ENCODE measurements around the gene TRDMT1. TPM values are rescaled to one million over a fixed set of nuclear protein-coding genes. Genes with fewer than 3 reads are reported as not detected.

TRDMT1 gene
- total RNA-seq, 1 experiment from 2014 or later = 20.2 TPM

DNA sequence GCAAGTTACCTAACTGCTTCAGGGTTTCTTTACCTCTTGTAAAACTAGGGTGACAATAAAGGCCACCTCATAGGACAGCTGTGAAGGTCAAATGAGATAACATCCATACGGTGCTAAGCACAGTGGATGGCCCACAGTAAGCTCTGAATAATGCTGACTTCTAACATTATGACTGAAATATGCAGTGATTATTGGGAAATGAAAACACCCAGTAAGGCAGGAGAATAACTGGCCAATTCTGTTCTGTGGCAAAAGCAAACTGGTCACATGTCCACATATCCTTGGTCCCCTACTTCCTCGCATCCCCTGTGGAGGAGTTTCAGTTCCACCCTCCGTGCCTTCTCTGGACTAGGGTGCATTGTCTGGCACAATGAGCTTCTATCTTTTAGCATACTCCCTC lies 73.2 kb downstream of the TRDMT1 start:
- no peak overlapping the region for H4K91ac ChIP-seq (ENCODE audit: insufficient read length, low read depth, low read length)
- no peaks in the 10 kb centered on the region for H3K36me3 Mint-ChIP-seq (ENCODE audit: insufficient read depth in 1 of 3, low read depth in 3 of 3)
- no peaks in the 10 kb centered on the region for H3K23me2 ChIP-seq (ENCODE audit: insufficient read length, low read depth, low read length, poor library complexity, severe bottlenecking)
- H3K79me2 ChIP-seq (ENCODE audit: insufficient read depth, low read length) = no peaks in the 10 kb centered on the region
- H2BK5ac ChIP-seq (ENCODE audit: insufficient read length, low read length) = no peak overlapping the region
- DNase-seq = no peak
- H3K14ac ChIP-seq (ENCODE audit: insufficient read depth, low read length) = no peak overlapping the region
- no peak overlapping the region for H3K4ac ChIP-seq (ENCODE audit: low read depth, low read length)
- no peaks in the 10 kb centered on the region for H3K79me1 ChIP-seq (ENCODE audit: insufficient read depth, low read depth, low read length, poor library complexity, severe bottlenecking)
- H3K27ac ChIP-seq (ENCODE audit: insufficient read length, low read depth, low read length) = no peak overlapping the region
- H2BK20ac ChIP-seq (ENCODE audit: low read depth, low read length, poor library complexity, severe bottlenecking) = no peak overlapping the region
- H2BK120ac ChIP-seq (ENCODE audit: low read depth, low read length, poor library complexity, severe bottlenecking) = no peak overlapping the region
- no peak overlapping the region for H4K5ac ChIP-seq (ENCODE audit: insufficient read length, low read depth, low read length)
- WGBS (ENCODE audit: extremely low coverage, insufficient read length, low lambda C conversion rate) = no CpG with 5 or more reads among the region's 3 CpGs
- no peak overlapping the region for H3K9ac ChIP-seq (ENCODE audit: extremely low read depth, insufficient read length, low read length)
- no peak overlapping the region for H3K18ac ChIP-seq (ENCODE audit: insufficient read length, low read depth, low read length)
- H2BK12ac ChIP-seq (ENCODE audit: insufficient read length, low read depth, low read length) = no peak overlapping the region
- no peak overlapping the region for H3T11ph ChIP-seq (ENCODE audit: low read length)
- peaks cover 13 to 15% of the 10 kb centered on the region in 2 experiments for H3K4me1 Mint-ChIP-seq
- H2AFZ ChIP-seq (ENCODE audit: low read length) = no peak overlapping the region
- no peak overlapping the region for H2BK15ac ChIP-seq (ENCODE audit: low read depth, low read length)
- no peak overlapping the region for H3K4me3 Mint-ChIP-seq
- H3K27me3 Mint-ChIP-seq (ENCODE audit: low read depth) = no peaks in the 10 kb centered on the region
- no peak overlapping the region for H3K23ac ChIP-seq (ENCODE audit: insufficient read length, low read depth, low read length)
- H3K4me1 ChIP-seq (ENCODE audit: insufficient read depth, low read length) = no peaks in the 10 kb centered on the region; the same call in 1 of the 2 replicates
- no peak overlapping the region for H3K27ac Mint-ChIP-seq
- H4K8ac ChIP-seq (replicated peaks; ENCODE audit: insufficient read length, low read depth, low read length) = no peak overlapping the region
- no peaks in the 10 kb centered on the region for H3K27me3 ChIP-seq (ENCODE audit: insufficient read depth, low read length)
- H3K4me2 ChIP-seq (ENCODE audit: insufficient read depth, insufficient read length, low read length) = no peak overlapping the region
- no peak overlapping the region for H3K56ac ChIP-seq (ENCODE audit: insufficient read length, low read depth, low read length)
- TF ChIP-seq, protein P1, sequence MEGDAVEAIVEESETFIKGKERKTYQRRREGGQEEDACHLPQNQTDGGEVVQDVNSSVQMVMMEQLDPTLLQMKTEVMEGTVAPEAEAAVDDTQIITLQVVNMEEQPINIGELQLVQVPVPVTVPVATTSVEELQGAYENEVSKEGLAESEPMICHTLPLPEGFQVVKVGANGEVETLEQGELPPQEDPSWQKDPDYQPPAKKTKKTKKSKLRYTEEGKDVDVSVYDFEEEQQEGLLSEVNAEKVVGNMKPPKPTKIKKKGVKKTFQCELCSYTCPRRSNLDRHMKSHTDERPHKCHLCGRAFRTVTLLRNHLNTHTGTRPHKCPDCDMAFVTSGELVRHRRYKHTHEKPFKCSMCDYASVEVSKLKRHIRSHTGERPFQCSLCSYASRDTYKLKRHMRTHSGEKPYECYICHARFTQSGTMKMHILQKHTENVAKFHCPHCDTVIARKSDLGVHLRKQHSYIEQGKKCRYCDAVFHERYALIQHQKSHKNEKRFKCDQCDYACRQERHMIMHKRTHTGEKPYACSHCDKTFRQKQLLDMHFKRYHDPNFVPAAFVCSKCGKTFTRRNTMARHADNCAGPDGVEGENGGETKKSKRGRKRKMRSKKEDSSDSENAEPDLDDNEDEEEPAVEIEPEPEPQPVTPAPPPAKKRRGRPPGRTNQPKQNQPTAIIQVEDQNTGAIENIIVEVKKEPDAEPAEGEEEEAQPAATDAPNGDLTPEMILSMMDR (conservative IDR thresholded peaks at IDR 0.05) = no peak
- H3K9me3 Mint-ChIP-seq = no peaks in the 10 kb centered on the region
- no peaks in the 10 kb centered on the region for H3K9me3 ChIP-seq (ENCODE audit: control insufficient read depth, low read depth, low read length)
- no peaks in the 10 kb centered on the region for H4K20me1 ChIP-seq (ENCODE audit: control insufficient read depth, insufficient read depth, insufficient read length)
- no peak overlapping the region for H2AK5ac ChIP-seq (ENCODE audit: insufficient read length, low read length)

Data from H9 (cell line).